Progenitor cell of endocrine pancreas (in vitro differentiated cells): Measurements from ENCODE around the gene CD209. TPM values are rescaled to one million over a fixed set of nuclear protein-coding genes. Genes with fewer than 3 reads are reported as not detected.
"Not testable (repeated sequence)": the region's sequence is repeated elsewhere in the genome, so short reads cannot be mapped to it uniquely, and the experiment has no call there.

Experiments used
- DNase-seq: peaks from one replicate; pipeline ENCODE4 v3.0.0; 2021; ENCODE audit warnings: low spot score; ENCODE audit not compliant: unreplicated experiment
- H3K27ac Mint-ChIP-seq: 2 replicates; pipeline ENCODE4 v1.8.0; 2021; ENCODE audit warnings: mild to moderate bottlenecking, moderate library complexity, mixed read lengths
- H3K27me3 Mint-ChIP-seq: 2 replicates; pipeline ENCODE4 v1.8.0; 2021; ENCODE audit warnings: mixed read lengths
- H3K36me3 Mint-ChIP-seq: 2 replicates; pipeline ENCODE4 v1.8.0; 2022; ENCODE audit warnings: mixed read lengths; ENCODE audit not compliant: insufficient read depth
- H3K4me1 Mint-ChIP-seq: 2 replicates; pipeline ENCODE4 v1.8.0; 2021; ENCODE audit warnings: low read depth, mixed read lengths
- H3K4me3 Mint-ChIP-seq: 2 replicates; pipeline ENCODE4 v1.8.0; 2021; ENCODE audit warnings: low read depth, mild to moderate bottlenecking, moderate library complexity, mixed read lengths
- H3K9me3 Mint-ChIP-seq: 2 replicates; pipeline ENCODE4 v1.8.0; 2021; ENCODE audit warnings: low read depth, mixed read lengths
- CTCF ChIP-seq: fragments of 200-600 bp; sonication (generic); IDR thresholded peaks from one replicate; pipeline ENCODE4 v1.5.0; 2021; ENCODE audit warnings: antibody characterized with exemption, mild to moderate bottlenecking; ENCODE audit not compliant: unreplicated experiment
- total RNA-seq: library from RNA; stranded (reverse); gene quantifications from 2 replicates; pipeline ENCODE4 v1.2.1, GENCODE V29; 2021

Gene CD209
- total RNA-seq, 1 donor from 2014 or later = not detected

GRCh38 chr19:7769171-7769570 lies 21.8 kb upstream of the CD209 start:
- no peaks in the 10 kb centered on the region for H3K9me3 Mint-ChIP-seq
- H3K4me3 Mint-ChIP-seq = no peak overlapping the region
- no peak overlapping the region for H3K27ac Mint-ChIP-seq
- peaks cover 44% of the 10 kb centered on the region for H3K27me3 Mint-ChIP-seq
- H3K4me1 Mint-ChIP-seq = peaks cover under 1% of the 10 kb centered on the region
- no peak for TF ChIP-seq CTCF
- DNase-seq = no peak
- no peaks in the 10 kb centered on the region for H3K36me3 Mint-ChIP-seq

GRCh38 chr19:7767487-7767886 lies 20.2 kb upstream of the CD209 start:
- DNase-seq = no peak
- H3K4me3 Mint-ChIP-seq = no peak overlapping the region
- H3K4me1 Mint-ChIP-seq = peaks cover 4% of the 10 kb centered on the region
- H3K9me3 Mint-ChIP-seq = no peaks in the 10 kb centered on the region
- peaks cover 46% of the 10 kb centered on the region for H3K27me3 Mint-ChIP-seq
- no peak for TF ChIP-seq CTCF
- no peak overlapping the region for H3K27ac Mint-ChIP-seq
- no peaks in the 10 kb centered on the region for H3K36me3 Mint-ChIP-seq

GRCh38 chr19:7766535-7766934 lies 19.2 kb upstream of the CD209 start:
- DNase-seq = no peak
- Mint-ChIP-seq H3K27me3 (peaks cover 40% of the 10 kb centered on the region), H3K36me3 (no peaks in the 10 kb centered on the region), H3K4me1 (peaks cover 4% of the 10 kb centered on the region), H3K27ac (no peak overlapping the region), H3K4me3 (no peak overlapping the region), H3K9me3 (no peaks in the 10 kb centered on the region)
- no peak for TF ChIP-seq CTCF

GRCh38 chr19:7765043-7765442 lies 17.7 kb upstream of the CD209 start:
- not testable (repeated sequence) for H3K9me3 Mint-ChIP-seq, H3K27ac Mint-ChIP-seq, H3K4me3 Mint-ChIP-seq, H3K36me3 Mint-ChIP-seq, DNase-seq, H3K4me1 Mint-ChIP-seq
- H3K27me3 Mint-ChIP-seq = peaks cover 35% of the 10 kb centered on the region

GRCh38 chr19:7764157-7764556 lies 16.8 kb upstream of the CD209 start:
- not testable (repeated sequence) for H3K4me1 Mint-ChIP-seq, H3K9me3 Mint-ChIP-seq, H3K27ac Mint-ChIP-seq, H3K4me3 Mint-ChIP-seq, DNase-seq, H3K36me3 Mint-ChIP-seq
- H3K27me3 Mint-ChIP-seq = peaks cover 28% of the 10 kb centered on the region

- peaks cover 4% of the 10 kb centered on the region for H3K4me1 Mint-ChIP-seq
- no peak for DNase-seq
- no peak overlapping the region for H3K4me3 Mint-ChIP-seq
- H3K36me3 Mint-ChIP-seq = no peaks in the 10 kb centered on the region
- H3K9me3 Mint-ChIP-seq = peaks cover 10% of the 10 kb centered on the region
- peaks cover 23% of the 10 kb centered on the region for H3K27me3 Mint-ChIP-seq
- H3K27ac Mint-ChIP-seq = no peak overlapping the region
- no peak for TF ChIP-seq CTCF
These were observed 16.4 kb upstream of the CD209 start for GRCh38 chr19:7763696-7764095.
